HAP-1 (cell line): ENCODE measurements around the gene STPG1.

ENCODE experiments used
- DNase-seq, 2 experiments: peaks; one replicate each; pipeline ENCODE4 v3.0.0-alpha.2; 2016 to 2020; ENCODE audit warnings: low spot score in 2 of 2
- H3K27me3 ChIP-seq: fragments of 250-450 bp; sonication (Bioruptor Pico); 2 replicates; pipeline ENCODE4 v1.5.1; 2020; ENCODE audit warnings: low read depth, mild to moderate bottlenecking, moderate library complexity
- H3K36me3 ChIP-seq: fragments of 250-450 bp; sonication (Bioruptor Pico); replicated peaks from 2 replicates; pipeline ENCODE4 v1.5.1; 2020; ENCODE audit warnings: mild to moderate bottlenecking
- H3K4me1 ChIP-seq: fragments of 250-450 bp; sonication (Bioruptor Pico); 2 replicates; pipeline ENCODE4 v1.5.1; 2020; ENCODE audit warnings: mild to moderate bottlenecking
- H3K4me3 ChIP-seq: fragments of 250-450 bp; sonication (Bioruptor Pico); 2 replicates; pipeline ENCODE4 v1.5.1; 2020; ENCODE audit warnings: mild to moderate bottlenecking, moderate library complexity
- H3K9me3 ChIP-seq: fragments of 250-450 bp; sonication (Bioruptor Pico); 2 replicates; pipeline ENCODE4 v1.5.1; 2020; ENCODE audit warnings: mild to moderate bottlenecking, moderate library complexity
- in situ Hi-C: fragments of 300-500 bp; cut with MboI; formaldehyde crosslinking; loops from 3 replicates; pipeline ENCODE4 v1.14.3; 2020; ENCODE audit warnings: low sequenced_read_pairs, inconsistent platforms, mixed read lengths

Gene STPG1

GRCh38 chr1:24384251-24385090 is 29.1 kb downstream of the STPG1 start:
- in situ Hi-C loops = no loop called here
- Histone ChIP-seq H3K9me3 (no peaks in the 10 kb centered on the region), H3K36me3 (peaks cover 2% of the 10 kb centered on the region), H3K4me3 (no peak overlapping the region), H3K4me1 (peaks cover 3% of the 10 kb centered on the region; the same call in 1 of the 2 replicates), H3K27me3 (no peaks in the 10 kb centered on the region)
- DNase-seq = no peak

DNA sequence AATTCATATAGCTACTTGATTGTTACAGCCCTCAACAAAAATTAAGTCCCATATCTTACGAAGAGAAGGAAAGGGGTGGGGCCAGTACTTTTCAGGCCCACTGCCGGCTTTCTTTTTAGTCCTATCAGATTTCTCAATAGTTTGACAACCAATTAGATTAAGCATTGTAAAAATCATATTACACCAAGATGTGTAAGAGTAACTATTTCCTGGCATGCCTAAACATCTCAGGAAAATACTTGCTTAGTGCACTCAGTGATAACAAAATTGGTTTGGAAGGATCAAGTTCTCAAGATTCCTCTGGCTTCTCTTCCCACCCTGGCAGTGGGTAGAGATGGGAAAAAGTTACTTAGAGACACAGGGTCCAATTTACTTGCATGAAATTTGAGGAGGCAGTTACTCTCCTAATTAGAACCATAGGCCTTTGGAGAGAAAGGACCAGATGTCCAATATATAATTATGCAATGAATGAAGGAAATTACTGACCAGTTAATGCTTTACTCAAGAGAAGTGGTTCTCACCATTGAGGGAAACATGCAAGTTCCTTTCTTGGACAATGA is 30.1 kb downstream of the STPG1 start:
- DNase-seq = no peak
- H3K4me1 ChIP-seq = no peaks in the 10 kb centered on the region
- H3K4me3 ChIP-seq = no peak overlapping the region
- no peaks in the 10 kb centered on the region for H3K27me3 ChIP-seq
- H3K36me3 ChIP-seq = peaks cover 5% of the 10 kb centered on the region
- no peaks in the 10 kb centered on the region for H3K9me3 ChIP-seq
- in situ Hi-C loops = no loop called here

GRCh38 chr1:24382165-24382577 is 31.4 kb downstream of the STPG1 start:
- DNase-seq = no peak
- H3K36me3 ChIP-seq = peaks cover 5% of the 10 kb centered on the region

GRCh38 chr1:24381256-24381655 is 32.3 kb downstream of the STPG1 start:
- no peaks in the 10 kb centered on the region for H3K4me1 ChIP-seq
- H3K4me3 ChIP-seq = no peak overlapping the region
- no peak for DNase-seq
- H3K36me3 ChIP-seq = peaks cover 5% of the 10 kb centered on the region
- in situ Hi-C loops = no loop called here
- no peaks in the 10 kb centered on the region for H3K9me3 ChIP-seq
- H3K27me3 ChIP-seq = no peaks in the 10 kb centered on the region

More at GRCh38 chr1:24382165-24382577, 31.4 kb downstream of the STPG1 start:
- in situ Hi-C loops = no loop called here
- Histone ChIP-seq H3K27me3 (no peaks in the 10 kb centered on the region), H3K4me3 (no peak overlapping the region), H3K4me1 (no peaks in the 10 kb centered on the region), H3K9me3 (no peaks in the 10 kb centered on the region)

GRCh38 chr1:24380508-24380907 is 33.1 kb downstream of the STPG1 start:
- in situ Hi-C loops = no loop called here
- Histone ChIP-seq H3K27me3 (no peaks in the 10 kb centered on the region), H3K4me3 (no peak overlapping the region), H3K36me3 (peaks cover 5% of the 10 kb centered on the region), H3K9me3 (no peaks in the 10 kb centered on the region), H3K4me1 (no peaks in the 10 kb centered on the region)
- no peak for DNase-seq

GRCh38 chr1:24379733-24380315 is 33.8 kb downstream of the STPG1 start:
- Histone ChIP-seq H3K4me1 (0 out of 2 replicates have a peak, but pooled peaks cover 2% of the 10 kb centered on the region), H3K36me3 (peaks cover 5% of the 10 kb centered on the region), H3K9me3 (no peaks in the 10 kb centered on the region), H3K27me3 (no peaks in the 10 kb centered on the region), H3K4me3 (no peak overlapping the region)
- DNase-seq = no peak
- in situ Hi-C loops = no loop called here

DNA sequence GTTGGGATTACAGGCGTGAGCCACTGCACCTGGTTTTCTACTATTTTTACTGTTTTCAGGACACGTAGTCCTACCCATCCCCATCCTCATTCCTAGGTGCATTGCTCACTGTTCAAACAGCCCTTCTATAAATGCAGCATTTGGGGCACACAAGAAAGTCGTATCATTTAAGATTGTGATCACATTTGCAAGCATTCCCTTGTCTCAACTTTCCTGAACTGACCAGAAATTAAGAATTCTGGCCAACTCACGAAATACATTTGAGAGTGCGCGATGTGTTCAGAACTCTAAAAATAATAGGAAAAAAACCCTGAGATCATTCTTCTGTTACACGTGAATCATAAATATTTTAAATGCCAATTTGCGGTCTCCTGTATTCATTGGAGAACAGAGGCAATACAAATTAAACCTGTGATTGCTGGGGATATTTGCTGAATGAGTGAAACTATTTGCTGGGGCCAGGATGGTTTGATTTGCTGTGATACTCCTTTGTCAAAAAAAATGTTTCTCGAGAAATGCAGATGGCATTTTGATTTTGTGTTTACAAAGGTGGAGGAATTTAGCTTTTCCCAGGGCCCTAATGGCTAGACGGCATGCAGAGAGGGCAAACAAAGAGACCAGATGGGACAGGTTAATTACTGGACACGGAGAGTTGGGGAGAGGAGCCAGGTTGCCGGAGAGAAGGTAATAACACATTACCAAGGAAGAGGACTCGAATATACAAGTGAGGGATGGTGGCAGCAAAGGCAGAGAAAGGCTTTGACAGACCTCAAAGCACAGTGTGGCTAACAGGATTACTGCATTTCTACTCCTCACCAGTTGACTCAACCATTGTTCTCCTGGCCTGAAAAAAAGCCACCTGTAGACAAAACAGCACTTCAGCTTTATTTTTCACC is 38.4 kb downstream of the STPG1 start:
- DNase-seq = no peak
- H3K27me3 ChIP-seq = no peaks in the 10 kb centered on the region
- H3K9me3 ChIP-seq = no peaks in the 10 kb centered on the region
- H3K4me1 ChIP-seq = 0 out of 2 replicates have a peak, but pooled peaks cover 2% of the 10 kb centered on the region
- in situ Hi-C loops = no loop called here
- H3K36me3 ChIP-seq = peaks cover 5% of the 10 kb centered on the region; the same call in 1 of the 2 replicates
- H3K4me3 ChIP-seq = no peak overlapping the region

GRCh38 chr1:24373710-24374109 is 39.9 kb downstream of the STPG1 start:
- no peaks in the 10 kb centered on the region for H3K27me3 ChIP-seq
- H3K4me1 ChIP-seq = 0 out of 2 replicates have a peak, but pooled peaks cover 2% of the 10 kb centered on the region
- no peak overlapping the region for H3K4me3 ChIP-seq
- H3K36me3 ChIP-seq = no peaks in the 10 kb centered on the region
- H3K9me3 ChIP-seq = no peaks in the 10 kb centered on the region
- in situ Hi-C loops = no loop called here
- no peak for DNase-seq

DNA sequence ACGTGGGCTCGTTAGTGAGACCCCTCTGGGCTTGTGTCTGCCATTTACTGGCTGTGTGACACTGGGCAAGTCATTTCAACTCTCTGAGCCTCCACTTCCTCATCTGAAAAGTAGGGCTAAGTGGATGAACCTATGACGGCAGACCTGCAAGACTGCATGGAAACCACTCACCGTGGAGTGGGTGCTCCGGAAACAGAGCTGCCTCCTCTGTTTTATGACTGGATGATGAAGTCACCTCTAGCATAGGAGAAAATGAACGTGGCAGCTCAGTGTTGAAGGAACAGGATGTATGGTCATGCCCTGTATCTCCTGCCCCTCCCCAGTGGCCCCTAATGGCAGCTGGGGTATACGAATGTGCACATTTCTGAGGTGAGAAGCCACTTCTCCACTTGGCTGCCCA is 40.5 kb downstream of the STPG1 start:
- H3K36me3 ChIP-seq = no peaks in the 10 kb centered on the region
- in situ Hi-C loops = no loop called here
- H3K9me3 ChIP-seq = no peaks in the 10 kb centered on the region
- DNase-seq = no peak
- no peaks in the 10 kb centered on the region for H3K27me3 ChIP-seq
- no peak overlapping the region for H3K4me3 ChIP-seq
- 0 out of 2 replicates have a peak, but pooled peaks cover 2% of the 10 kb centered on the region for H3K4me1 ChIP-seq

DNA sequence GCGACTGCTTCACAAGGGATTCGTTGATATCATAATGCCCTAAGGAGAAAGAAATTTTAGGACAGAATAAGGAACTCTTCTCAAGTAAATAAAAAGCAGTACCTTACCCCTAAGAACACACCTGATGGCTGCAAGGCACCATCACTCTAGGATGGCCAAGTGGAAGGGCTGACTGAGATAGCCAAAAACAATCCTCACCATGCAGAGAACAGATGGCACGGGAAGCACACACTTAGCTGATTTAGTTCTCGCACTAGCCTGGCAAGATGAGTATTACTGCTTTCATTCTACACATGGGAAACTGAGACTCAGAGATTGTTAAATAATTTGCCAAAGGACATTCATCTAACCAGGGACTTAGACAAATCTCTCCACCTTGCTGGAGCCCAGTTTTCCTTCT is 43.8 kb downstream of the STPG1 start:
- no peaks in the 10 kb centered on the region for H3K36me3 ChIP-seq
- no peaks in the 10 kb centered on the region for H3K27me3 ChIP-seq
- H3K4me3 ChIP-seq = no peak overlapping the region
- H3K4me1 ChIP-seq = no peaks in the 10 kb centered on the region; the same call in 1 of the 2 replicates
- no peaks in the 10 kb centered on the region for H3K9me3 ChIP-seq
- DNase-seq = no peak
- in situ Hi-C loops = no loop called here

DNA sequence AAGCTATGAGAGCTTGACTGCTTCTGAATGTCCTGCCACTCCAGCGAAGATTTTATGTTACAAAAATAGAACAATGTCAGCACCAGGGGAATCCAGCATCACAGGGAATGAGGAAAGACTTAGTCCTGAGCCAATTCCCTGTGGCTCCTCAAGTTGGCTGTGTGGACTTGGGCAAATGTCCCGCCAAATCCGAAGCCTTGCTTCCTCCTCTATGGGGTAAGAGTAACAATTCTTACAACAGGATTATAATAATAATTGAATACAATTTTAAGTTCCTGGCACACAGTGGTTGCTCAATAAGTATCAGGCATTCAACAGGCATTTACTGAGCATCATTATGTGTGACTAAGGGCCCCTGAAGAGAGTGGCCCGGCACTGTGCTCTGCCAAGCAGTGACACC is 44.4 kb downstream of the STPG1 start:
- no peak overlapping the region for H3K4me3 ChIP-seq
- H3K27me3 ChIP-seq = no peaks in the 10 kb centered on the region
- no peaks in the 10 kb centered on the region; the same call in 1 of the 2 replicates for H3K4me1 ChIP-seq
- H3K36me3 ChIP-seq = no peaks in the 10 kb centered on the region
- in situ Hi-C loops = no loop called here
- no peaks in the 10 kb centered on the region for H3K9me3 ChIP-seq
- DNase-seq = no peak

GRCh38 chr1:24366707-24367106 is 46.9 kb downstream of the STPG1 start:
- Histone ChIP-seq H3K9me3 (no peaks in the 10 kb centered on the region), H3K4me1 (no peaks in the 10 kb centered on the region; the same call in 1 of the 2 replicates), H3K27me3 (no peaks in the 10 kb centered on the region), H3K36me3 (no peaks in the 10 kb centered on the region), H3K4me3 (no peak overlapping the region)
- in situ Hi-C loops = no loop called here
- no peak for DNase-seq

GRCh38 chr1:24364975-24365678 is 48.5 kb downstream of the STPG1 start:
- Histone ChIP-seq H3K9me3 (no peaks in the 10 kb centered on the region), H3K36me3 (no peaks in the 10 kb centered on the region), H3K4me3 (no peak overlapping the region), H3K27me3 (no peaks in the 10 kb centered on the region), H3K4me1 (no peaks in the 10 kb centered on the region; the same call in 1 of the 2 replicates)
- no peak for DNase-seq
- in situ Hi-C loops = no loop called here
